HCT116 (cell line): Measurements from ENCODE around the gene ZCCHC24.

ENCODE experiments used
- CEBPB ChIP-seq: IDR thresholded peaks from 2 replicates; pipeline ENCODE4 v1.6.1; 2012; ENCODE audit warnings: low read depth
- POLR2A ChIP-seq: IDR thresholded peaks from 2 replicates; pipeline ENCODE4 v1.7.0; 2011; ENCODE audit warnings: borderline replicate concordance; ENCODE audit not compliant: insufficient read depth, insufficient read length; ENCODE audit errors: extremely low read depth
- POLR2AphosphoS5 ChIP-seq: IDR thresholded peaks from 2 replicates; pipeline ENCODE4 v1.6.1; 2011; ENCODE audit warnings: mild to moderate bottlenecking, low read depth, low read length, moderate library complexity
- RAD21 ChIP-seq: IDR thresholded peaks from 2 replicates; pipeline ENCODE4 v1.6.1; 2012; ENCODE audit warnings: low read depth, mild to moderate bottlenecking
- SIN3A ChIP-seq: IDR thresholded peaks from 2 replicates; pipeline ENCODE4 v1.6.1; 2012; ENCODE audit warnings: low read depth
- TCF7L2 ChIP-seq: IDR thresholded peaks from 2 replicates; pipeline ENCODE4 v1.7.0; 2011; ENCODE audit warnings: borderline replicate concordance, inconsistent platforms; ENCODE audit not compliant: insufficient read depth, insufficient read length; ENCODE audit errors: extremely low read depth
- ZFX ChIP-seq: fragments of 450-650 bp; IDR thresholded peaks from 2 replicates; pipeline ENCODE4 v1.6.1; 2017
- TF ChIP-seq, protein P1 (sequence below), 3 experiments: fragments of 200-600 bp in 1 of 3; sonication (generic) in 1 of 3; IDR thresholded peaks in 2 of 3; conservative IDR thresholded peaks in 1 of 3; 2 replicates each; pipeline ENCODE4 v1.5.1; 2012 to 2017; ENCODE audit warnings: low read depth in 2 of 3, low read length in 2 of 3, antibody characterized with exemption in 1 of 3, borderline replicate concordance in 1 of 3, control low read depth in 1 of 3, mild to moderate bottlenecking in 1 of 3, mixed read lengths in 1 of 3, mixed run types in 1 of 3, moderate library complexity in 1 of 3; ENCODE audit not compliant: insufficient read depth in 1 of 3

DNA sequence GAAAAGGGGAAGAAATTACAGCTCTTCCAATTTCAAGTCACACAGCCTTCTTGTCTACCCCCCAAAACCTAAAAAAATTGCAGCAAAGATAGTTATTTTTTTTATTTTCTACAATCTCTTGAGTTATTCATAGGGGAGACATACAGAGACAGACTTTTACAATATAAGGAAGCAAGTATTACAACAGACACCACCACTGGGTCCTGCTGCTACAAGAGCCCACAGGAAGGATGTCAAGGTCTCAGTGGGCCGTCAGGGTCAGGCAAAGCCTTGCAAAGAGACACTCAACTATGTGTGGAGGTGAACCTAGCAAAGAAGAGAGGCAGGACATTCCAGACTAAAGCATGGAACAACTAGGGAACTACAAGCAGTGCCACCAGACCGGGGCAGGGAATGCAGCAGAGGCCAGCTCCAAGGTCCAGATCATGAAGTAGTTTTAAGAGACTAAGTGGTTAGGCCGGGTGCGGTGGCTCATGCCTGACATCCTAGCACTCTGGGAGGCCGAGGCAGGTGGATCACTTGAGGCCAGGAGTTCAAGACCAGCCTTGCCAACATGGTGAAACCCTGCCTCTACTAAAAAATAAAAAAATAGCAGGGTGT lies 28.2 kb upstream of the ZCCHC24 start:
- TF ChIP-seq CEBPB: no peak
- no peak for TF ChIP-seq POLR2AphosphoS5
- no peak for TF ChIP-seq ZFX
- TF ChIP-seq POLR2A: no peak
- no peak for TF ChIP-seq TCF7L2
- no peak for TF ChIP-seq SIN3A
- no peak for TF ChIP-seq RAD21
- TF ChIP-seq, protein P1, sequence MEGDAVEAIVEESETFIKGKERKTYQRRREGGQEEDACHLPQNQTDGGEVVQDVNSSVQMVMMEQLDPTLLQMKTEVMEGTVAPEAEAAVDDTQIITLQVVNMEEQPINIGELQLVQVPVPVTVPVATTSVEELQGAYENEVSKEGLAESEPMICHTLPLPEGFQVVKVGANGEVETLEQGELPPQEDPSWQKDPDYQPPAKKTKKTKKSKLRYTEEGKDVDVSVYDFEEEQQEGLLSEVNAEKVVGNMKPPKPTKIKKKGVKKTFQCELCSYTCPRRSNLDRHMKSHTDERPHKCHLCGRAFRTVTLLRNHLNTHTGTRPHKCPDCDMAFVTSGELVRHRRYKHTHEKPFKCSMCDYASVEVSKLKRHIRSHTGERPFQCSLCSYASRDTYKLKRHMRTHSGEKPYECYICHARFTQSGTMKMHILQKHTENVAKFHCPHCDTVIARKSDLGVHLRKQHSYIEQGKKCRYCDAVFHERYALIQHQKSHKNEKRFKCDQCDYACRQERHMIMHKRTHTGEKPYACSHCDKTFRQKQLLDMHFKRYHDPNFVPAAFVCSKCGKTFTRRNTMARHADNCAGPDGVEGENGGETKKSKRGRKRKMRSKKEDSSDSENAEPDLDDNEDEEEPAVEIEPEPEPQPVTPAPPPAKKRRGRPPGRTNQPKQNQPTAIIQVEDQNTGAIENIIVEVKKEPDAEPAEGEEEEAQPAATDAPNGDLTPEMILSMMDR (IDR thresholded peaks at IDR 0.05 in 2 of 3, conservative IDR thresholded peaks at IDR 0.05 in 1 of 3; ENCODE audit: borderline replicate concordance in 1 of 3, insufficient read depth in 1 of 3, low read depth in 2 of 3, low read length in 2 of 3): no peak
